Endothelial cell (in vitro differentiated cells): ENCODE results near the gene CCDC194. TPM values are rescaled to one million over a fixed set of nuclear protein-coding genes. Genes with fewer than 3 reads are reported as not detected.

Experiments used
- DNase-seq: peaks from one replicate; pipeline ENCODE4 v3.0.0; 2021; ENCODE audit warnings: low spot score
- H3K27ac Mint-ChIP-seq: one replicate; pipeline ENCODE4 v1.8.0; 2021; ENCODE audit warnings: mixed read lengths, inconsistent platforms; ENCODE audit not compliant: unreplicated experiment
- H3K27me3 Mint-ChIP-seq: one replicate; pipeline ENCODE4 v1.8.0; 2021; ENCODE audit warnings: mild to moderate bottlenecking, moderate library complexity, mixed read lengths, inconsistent platforms; ENCODE audit not compliant: unreplicated experiment
- H3K36me3 Mint-ChIP-seq: one replicate; pipeline ENCODE4 v1.8.0; 2021; ENCODE audit warnings: mild to moderate bottlenecking, low read depth, mixed read lengths, inconsistent platforms; ENCODE audit not compliant: unreplicated experiment
- H3K4me1 Mint-ChIP-seq: one replicate; pipeline ENCODE4 v1.8.0; 2021; ENCODE audit warnings: mild to moderate bottlenecking, mixed read lengths, inconsistent platforms; ENCODE audit not compliant: unreplicated experiment
- H3K4me3 Mint-ChIP-seq: one replicate; pipeline ENCODE4 v1.8.0; 2021; ENCODE audit warnings: mild to moderate bottlenecking, mixed read lengths, inconsistent platforms; ENCODE audit not compliant: unreplicated experiment
- H3K9me3 Mint-ChIP-seq: one replicate; pipeline ENCODE4 v1.8.0; 2021; ENCODE audit warnings: mixed read lengths, inconsistent platforms; ENCODE audit not compliant: unreplicated experiment
- CTCF ChIP-seq: fragments of 200-600 bp; sonication (generic); IDR thresholded peaks from one replicate; pipeline ENCODE4 v1.5.0; 2021; ENCODE audit warnings: antibody characterized with exemption; ENCODE audit not compliant: unreplicated experiment
- total RNA-seq: library from RNA; stranded (reverse); fragmentation: NEBNext Ultra II Directional; extraction: Animal tissue kit (Norgen Biotek cat#: 25700); gene quantifications from one replicate; pipeline ENCODE4 v1.2.1, GENCODE V29; 2021; ENCODE audit not compliant: unreplicated experiment

CCDC194 gene
- total RNA-seq, 1 donor from 2014 or later = 2.7 TPM

GRCh38 chr19:17402982-17403855 lies 9.2 kb upstream of the CCDC194 start:
- TF ChIP-seq CTCF = no peak
- Mint-ChIP-seq H3K27me3 (peaks cover 9% of the 10 kb centered on the region), H3K4me3 (peak overlapping the region; percentile 88), H3K27ac (no peak overlapping the region), H3K4me1 (peaks cover 38% of the 10 kb centered on the region), H3K36me3 (peaks cover 4% of the 10 kb centered on the region), H3K9me3 (no peaks in the 10 kb centered on the region)
- DNase-seq = peak; percentile 67

- peaks cover 4% of the 10 kb centered on the region for H3K36me3 Mint-ChIP-seq
- H3K27me3 Mint-ChIP-seq = peaks cover 9% of the 10 kb centered on the region
- peak overlapping the region; percentile 50 for H3K4me3 Mint-ChIP-seq
- H3K27ac Mint-ChIP-seq = peak overlapping the region; percentile 95
- TF ChIP-seq CTCF = no peak
- DNase-seq = peak; percentile 41
- no peaks in the 10 kb centered on the region for H3K9me3 Mint-ChIP-seq
- H3K4me1 Mint-ChIP-seq = peaks cover 33% of the 10 kb centered on the region
Observed at GRCh38 chr19:17401628-17402027, 7.6 kb upstream of the CCDC194 start.

GRCh38 chr19:17398902-17399527 lies 5.0 kb upstream of the CCDC194 start:
- no peaks in the 10 kb centered on the region for H3K9me3 Mint-ChIP-seq
- peak overlapping the region; percentile 70 for H3K27ac Mint-ChIP-seq
- no peak for TF ChIP-seq CTCF
- peaks cover 4% of the 10 kb centered on the region for H3K36me3 Mint-ChIP-seq
- H3K4me3 Mint-ChIP-seq = no peak overlapping the region
- DNase-seq = no peak
- peaks cover 11% of the 10 kb centered on the region for H3K27me3 Mint-ChIP-seq
- H3K4me1 Mint-ChIP-seq = peaks cover 23% of the 10 kb centered on the region

GRCh38 chr19:17394891-17395415 lies 957 bp upstream of the CCDC194 start:
- Mint-ChIP-seq H3K4me1 (peaks cover 16% of the 10 kb centered on the region), H3K36me3 (no peaks in the 10 kb centered on the region), H3K4me3 (no peak overlapping the region), H3K27ac (peak overlapping the region; percentile 4), H3K27me3 (peaks cover 9% of the 10 kb centered on the region), H3K9me3 (no peaks in the 10 kb centered on the region)
- peak; percentile 76 for TF ChIP-seq CTCF
- DNase-seq = peak; percentile 71
